Measurements from ENCODE around the gene EIF4E2. TPM values are rescaled to one million over a fixed set of nuclear protein-coding genes. Genes with fewer than 3 reads are reported as not detected.

Gene EIF4E2
- total and polyA plus RNA-seq, 4 experiments from 2014 or later = 72.4 to 80.7 (median 76.5) TPM

- H3K4me1 Mint-ChIP-seq = no peaks in the 10 kb centered on the region
- no peak overlapping the region for H3K4me3 Mint-ChIP-seq
- Histone ChIP-seq H3K27me3 (ENCODE audit: insufficient read depth, low read length) (no peaks in the 10 kb centered on the region), H3K4me1 (ENCODE audit: insufficient read depth, low read length) (no peaks in the 10 kb centered on the region), H3K27ac (ENCODE audit: low read depth, low read length) (no peak overlapping the region), H3K36me3 (ENCODE audit: insufficient read depth, low read length) (no peaks in the 10 kb centered on the region), H3K4me3 (ENCODE audit: low read length in 2 of 2) (no peak overlapping the region), H3K9me3 (ENCODE audit: control insufficient read depth in 1 of 2, low read length in 2 of 2) (no peaks in the 10 kb centered on the region)
- no peak for DNase-seq
- no peaks in the 10 kb centered on the region for H3K9me3 Mint-ChIP-seq
- ChIA-PET POLR2A (ENCODE audit: partially characterized antibody) (no interaction called here), CTCF (ENCODE audit: partially characterized antibody) (no interaction called here)
- intact Hi-C loops (cut with micrococcal nuclease) = no loop called here
- no peaks in the 10 kb centered on the region for H3K36me3 Mint-ChIP-seq
- no peak overlapping the region for H3K27ac Mint-ChIP-seq
- H3K27me3 Mint-ChIP-seq = peaks cover 4 to 21% of the 10 kb centered on the region in 2 donors
Observed at GRCh38 chr2:232515639-232516038, 34.9 kb upstream of the EIF4E2 start.

DNA sequence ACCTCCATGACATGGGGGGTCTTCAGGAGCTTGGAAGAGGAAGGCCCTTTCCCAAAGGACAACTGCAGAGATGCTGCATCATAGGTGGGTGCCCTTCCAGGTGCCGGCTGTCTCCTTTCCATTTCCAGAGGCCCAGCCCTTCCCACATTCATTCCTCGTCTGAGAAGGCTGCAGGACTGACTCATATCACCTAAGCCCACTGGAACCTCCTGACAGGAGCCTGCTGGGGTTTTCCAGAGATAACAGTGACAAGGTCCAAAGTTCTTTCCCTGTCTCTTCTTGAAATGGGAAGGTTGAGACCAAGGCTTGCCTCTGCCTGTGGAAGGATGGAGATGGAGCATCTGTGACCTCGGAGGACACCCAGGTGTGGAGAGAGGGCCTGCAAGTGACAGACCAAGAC is 33.9 kb upstream of the EIF4E2 start:
- DNase-seq = no peak
- Mint-ChIP-seq H3K9me3 (no peaks in the 10 kb centered on the region), H3K4me1 (peaks cover 0 to 3% (median under 1%) of the 10 kb centered on the region in 4 donors), H3K36me3 (no peaks in the 10 kb centered on the region), H3K4me3 (no peak overlapping the region), H3K27me3 (peaks cover 7 to 24% of the 10 kb centered on the region in 2 donors), H3K27ac (no peak overlapping the region)
- intact Hi-C loops (cut with micrococcal nuclease) = no loop called here
- no peak overlapping the region for H3K4me3 ChIP-seq (ENCODE audit: low read length in 2 of 2)
- no peak overlapping the region for H3K27ac ChIP-seq (ENCODE audit: low read depth, low read length)
- CTCF ChIA-PET (ENCODE audit: partially characterized antibody) = interaction anchor here (1.6 kb wide), 1 partner anchor 9 kb away, joined by 4 read pairs; no protein-coding TSS in a partner anchor
- POLR2A ChIA-PET (ENCODE audit: partially characterized antibody) = no interaction called here
- H3K27me3 ChIP-seq (ENCODE audit: insufficient read depth, low read length) = no peaks in the 10 kb centered on the region
- H3K9me3 ChIP-seq (ENCODE audit: control insufficient read depth in 1 of 2, low read length in 2 of 2) = no peaks in the 10 kb centered on the region
- H3K36me3 ChIP-seq (ENCODE audit: insufficient read depth, low read length) = no peaks in the 10 kb centered on the region
- no peaks in the 10 kb centered on the region for H3K4me1 ChIP-seq (ENCODE audit: insufficient read depth, low read length)

- intact Hi-C loops (cut with micrococcal nuclease) = no loop called here
- CTCF ChIA-PET (ENCODE audit: partially characterized antibody) = no interaction called here
- no peak for DNase-seq
- no peaks in the 10 kb centered on the region for H3K36me3 Mint-ChIP-seq
- H3K9me3 Mint-ChIP-seq = no peaks in the 10 kb centered on the region
- no peaks in the 10 kb centered on the region for H3K9me3 ChIP-seq (ENCODE audit: control insufficient read depth in 1 of 2, low read length in 2 of 2)
- H3K27ac ChIP-seq (ENCODE audit: low read depth, low read length) = no peak overlapping the region
- H3K27me3 ChIP-seq (ENCODE audit: insufficient read depth, low read length) = peaks cover 7% of the 10 kb centered on the region
- no peak overlapping the region for H3K4me3 ChIP-seq (ENCODE audit: low read length in 2 of 2)
- no peak overlapping the region for H3K27ac Mint-ChIP-seq
- H3K4me1 Mint-ChIP-seq = peaks cover 1 to 11% (median 5%) of the 10 kb centered on the region in 4 donors
- H3K4me3 Mint-ChIP-seq = no peak overlapping the region
- H3K27me3 Mint-ChIP-seq = peaks cover 10 to 26% of the 10 kb centered on the region in 2 donors
- peaks cover 19% of the 10 kb centered on the region for H3K4me1 ChIP-seq (ENCODE audit: insufficient read depth, low read length)
- POLR2A ChIA-PET (ENCODE audit: partially characterized antibody) = no interaction called here
- no peaks in the 10 kb centered on the region for H3K36me3 ChIP-seq (ENCODE audit: insufficient read depth, low read length)
Observed at GRCh38 chr2:232518844-232519243, 31.6 kb upstream of the EIF4E2 start.

DNA sequence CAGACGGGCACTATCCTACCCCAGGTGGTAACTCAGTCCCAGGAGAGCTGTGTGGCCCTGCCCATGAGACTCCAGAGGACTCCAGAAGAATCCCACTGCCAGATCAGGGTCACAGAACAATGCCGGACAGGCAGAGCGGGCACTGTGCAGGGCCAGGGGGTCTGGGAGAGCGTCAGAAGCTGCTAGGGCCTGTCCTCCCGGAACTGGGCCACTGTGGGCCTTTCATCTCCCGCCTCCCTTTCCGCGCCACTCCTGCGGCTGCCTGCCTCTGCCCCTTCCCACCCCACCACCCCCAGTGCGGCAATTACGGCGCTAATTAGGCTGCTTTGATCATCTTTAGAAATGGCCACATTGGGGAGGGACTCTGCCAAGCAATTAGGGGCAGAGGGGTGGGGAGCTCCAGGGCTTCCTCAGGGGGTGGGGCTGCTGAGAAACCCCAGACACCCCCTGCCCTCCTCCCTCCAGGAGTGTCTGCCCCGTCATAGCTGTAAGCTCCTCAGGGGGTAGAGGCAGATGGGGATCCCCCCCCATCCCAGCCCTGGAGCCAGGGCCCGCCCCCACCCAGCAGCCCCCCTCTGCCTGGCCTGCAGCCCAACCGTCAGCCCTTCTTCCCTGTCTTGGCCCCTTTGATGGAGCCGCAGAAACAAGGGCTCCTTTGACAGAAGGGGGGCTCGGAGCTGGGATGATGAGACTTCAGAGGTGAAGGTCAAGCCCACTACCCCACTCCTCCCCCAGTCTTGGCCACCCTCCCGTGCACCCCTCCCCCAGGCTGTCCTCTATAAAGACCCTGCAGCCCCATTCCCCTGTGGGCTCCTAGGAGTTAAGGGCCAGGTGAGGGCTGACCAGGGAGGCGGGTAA is 30.7 kb upstream of the EIF4E2 start, which contains the start of gene PRSS56:
PRSS56 (plus strand) TSS at position 808 of the 858 bp plus-strand sequence. CDS start 211 bp downstream, outside the sequence.
- Histone ChIP-seq H3K4me1 (ENCODE audit: insufficient read depth, low read length) (peaks cover 24% of the 10 kb centered on the region), H3K36me3 (ENCODE audit: insufficient read depth, low read length) (no peaks in the 10 kb centered on the region), H3K27me3 (ENCODE audit: insufficient read depth, low read length) (peaks cover 12% of the 10 kb centered on the region), H3K27ac (ENCODE audit: low read depth, low read length) (no peak within 1 kb of the TSS), H3K4me3 (ENCODE audit: low read length in 2 of 2) (no peak within 1 kb of the TSS), H3K9me3 (ENCODE audit: control insufficient read depth in 1 of 2, low read length in 2 of 2) (no peaks in the 10 kb centered on the region)
- Mint-ChIP-seq H3K4me3 (peak within 1 kb of the TSS in 4 of 8 donors; percentile 6 to 46 (median 30)), H3K27ac (no peak within 1 kb of the TSS), H3K9me3 (no peaks in the 10 kb centered on the region), H3K27me3 (peaks cover 13 to 32% of the 10 kb centered on the region in 2 donors), H3K36me3 (no peaks in the 10 kb centered on the region), H3K4me1 (peaks cover 1 to 16% (median 9%) of the 10 kb centered on the region in 4 donors)
- ChIA-PET POLR2A (ENCODE audit: partially characterized antibody) (interaction anchor here (1.5 kb wide), 1 partner anchor 31 kb away, joined by 4 read pairs; the partner anchor contains the start of genes EIF4E2 and TIGD1), CTCF (ENCODE audit: partially characterized antibody) (no interaction called here)
- intact Hi-C loops (cut with micrococcal nuclease) = no loop called here
- DNase-seq = no peak

DNA sequence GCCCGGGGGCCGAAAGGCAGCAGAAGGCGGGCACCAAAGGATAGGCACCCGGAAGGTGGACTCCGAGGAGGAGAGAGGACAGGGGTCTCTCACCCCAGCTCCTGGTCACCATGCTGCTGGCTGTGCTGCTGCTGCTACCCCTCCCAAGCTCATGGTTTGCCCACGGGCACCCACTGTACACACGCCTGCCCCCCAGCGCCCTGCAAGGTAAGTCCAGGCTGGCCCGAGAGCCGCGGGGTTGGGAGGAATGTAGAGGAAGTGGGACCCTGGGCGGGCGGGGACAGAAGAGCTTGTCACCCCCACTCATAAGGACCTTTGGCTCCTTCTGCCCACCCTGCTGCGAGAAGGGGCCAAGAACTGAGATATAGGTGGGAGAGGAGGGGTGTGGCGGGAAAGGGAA is 30.0 kb upstream of the EIF4E2 start:
- H3K9me3 ChIP-seq (ENCODE audit: control insufficient read depth in 1 of 2, low read length in 2 of 2) = no peaks in the 10 kb centered on the region
- Mint-ChIP-seq H3K4me1 (peaks cover 1 to 16% (median 9%) of the 10 kb centered on the region in 4 donors), H3K4me3 (peak overlapping the region in 3 of 8 donors; percentile 25 to 46 (median 36)), H3K27ac (no peak overlapping the region), H3K9me3 (no peaks in the 10 kb centered on the region), H3K27me3 (peaks cover 13 to 30% of the 10 kb centered on the region in 2 donors), H3K36me3 (no peaks in the 10 kb centered on the region)
- no peak overlapping the region for H3K4me3 ChIP-seq (ENCODE audit: low read length in 2 of 2)
- CTCF ChIA-PET (ENCODE audit: partially characterized antibody) = interaction anchor here (0.8 kb wide), 1 partner anchor 29 kb away, joined by 3 read pairs; no protein-coding TSS in a partner anchor
- no peak overlapping the region for H3K27ac ChIP-seq (ENCODE audit: low read depth, low read length)
- intact Hi-C loops (cut with micrococcal nuclease) = no loop called here
- DNase-seq = no peak
- H3K27me3 ChIP-seq (ENCODE audit: insufficient read depth, low read length) = peaks cover 14% of the 10 kb centered on the region
- H3K36me3 ChIP-seq (ENCODE audit: insufficient read depth, low read length) = no peaks in the 10 kb centered on the region
- peaks cover 24% of the 10 kb centered on the region for H3K4me1 ChIP-seq (ENCODE audit: insufficient read depth, low read length)
- POLR2A ChIA-PET (ENCODE audit: partially characterized antibody) = interaction anchor here (1.5 kb wide), 1 partner anchor 30 kb away, joined by 4 read pairs; the partner anchor contains the start of genes EIF4E2 and TIGD1

GRCh38 chr2:232521098-232521497 is 29.4 kb upstream of the EIF4E2 start:
- Mint-ChIP-seq H3K27ac (peak overlapping the region in 1 of 7 donors; percentile 78), H3K4me3 (peak overlapping the region in 1 of 8 donors; percentile 6), H3K27me3 (peaks cover 12 to 27% of the 10 kb centered on the region in 2 donors), H3K9me3 (no peaks in the 10 kb centered on the region), H3K36me3 (no peaks in the 10 kb centered on the region), H3K4me1 (peaks cover 1 to 16% (median 9%) of the 10 kb centered on the region in 4 donors)
- Histone ChIP-seq H3K27me3 (ENCODE audit: insufficient read depth, low read length) (peaks cover 14% of the 10 kb centered on the region), H3K27ac (ENCODE audit: low read depth, low read length) (no peak overlapping the region), H3K4me3 (ENCODE audit: low read length in 2 of 2) (no peak overlapping the region), H3K36me3 (ENCODE audit: insufficient read depth, low read length) (no peaks in the 10 kb centered on the region), H3K4me1 (ENCODE audit: insufficient read depth, low read length) (peaks cover 24% of the 10 kb centered on the region), H3K9me3 (ENCODE audit: control insufficient read depth in 1 of 2, low read length in 2 of 2) (no peaks in the 10 kb centered on the region)
- CTCF ChIA-PET (ENCODE audit: partially characterized antibody) = interaction anchor here (0.8 kb wide), 1 partner anchor 28 kb away, joined by 3 read pairs; no protein-coding TSS in a partner anchor
- no peak for DNase-seq
- intact Hi-C loops (cut with micrococcal nuclease) = no loop called here
- POLR2A ChIA-PET (ENCODE audit: partially characterized antibody) = interaction anchor here (1.5 kb wide), 1 partner anchor 30 kb away, joined by 4 read pairs; the partner anchor contains the start of genes EIF4E2 and TIGD1

Data from CD4-positive, alpha-beta memory T cell (primary cell).